HCT116 (cell line): ENCODE data around the gene PNLIP. TPM values are rescaled to one million over a fixed set of nuclear protein-coding genes. Genes with fewer than 3 reads are reported as not detected.

ENCODE experiments used
- ATAC-seq: fragments of 200-7000 bp; cut with Tn5 transposase; 2 replicates; pipeline ENCODE4 v1.9.1; 2020; ENCODE audit warnings: mild to moderate bottlenecking, moderate library complexity
- BruUV-seq: library from RNA; stranded (reverse); fragments of 400-500 nt; replicated peaks from 2 replicates; lab custom pipeline; 2021; lab: Mats Ljungman, UMichigan
- CTCF ChIA-PET: fragments of 300-600 bp; sonication (Branson Sonifier 250); formaldehyde crosslinking; loops from one replicate; lab custom pipeline; 2021; ENCODE audit warnings: antibody characterized with exemption; lab: Charles Lee
- POLR2A ChIA-PET: fragments of 300-600, 350-600 bp; sonication (Branson Sonifier 250); formaldehyde crosslinking; loops from one replicate; lab custom pipeline; 2021; ENCODE audit warnings: antibody characterized with exemption; lab: Charles Lee
- RAD21 ChIA-PET, 2 experiments: fragments of 300-600 bp; sonication (Branson Sonifier 250); formaldehyde crosslinking; loops; one replicate each; lab custom pipeline; 2023; ENCODE audit warnings: low total read pairs in 2 of 2; ENCODE audit not compliant: uncharacterized antibody in 2 of 2, unreplicated experiment in 2 of 2, low non-redundant PET in 1 of 2; lab: Charles Lee
- DNase-seq: peaks from one replicate; pipeline ENCODE4 v3.0.0-alpha.2; 2010; ENCODE audit warnings: low read depth, low spot score
- H2AFZ ChIP-seq: fragments of 200-600 bp; shearing (Covaris generic), sonication (generic); 2 replicates; pipeline ENCODE4 v1.6.1; 2017; ENCODE audit warnings: low read depth, mixed run types, mixed read lengths, antibody characterized with exemption, low read length; ENCODE audit not compliant: poor library complexity, severe bottlenecking
- H3K27ac ChIP-seq: 2 replicates; pipeline ENCODE4 v1.5.1; 2012; ENCODE audit warnings: low read depth, low read length
- H3K27me3 ChIP-seq: fragments of 200-600 bp; sonication (generic); 2 replicates; pipeline ENCODE4 v1.6.1; 2016; ENCODE audit warnings: mixed run types, low read length, mixed read lengths; ENCODE audit not compliant: insufficient read depth
- H3K36me3 ChIP-seq, 2 experiments: fragments of 200-500 bp in 1 of 2; fragments of 200-600 bp in 1 of 2; sonication (Bioruptor generic) in 1 of 2; sonication (generic) in 1 of 2; 2 replicates each; pipeline versions ENCODE4 v1.5.1 to v1.6.1; 2014 to 2016; ENCODE audit warnings: low read length in 2 of 2, inconsistent platforms in 1 of 2, mixed read lengths in 1 of 2, mixed run types in 1 of 2; ENCODE audit not compliant: insufficient read depth in 2 of 2, control insufficient read depth in 1 of 2
- H3K4me1 ChIP-seq, 2 experiments: fragments of 200-600 bp in 1 of 2; sonication (generic) in 1 of 2; 2 replicates each; pipeline versions ENCODE4 v1.5.1 to v1.6.1; 2012 to 2017; ENCODE audit warnings: low read length in 2 of 2, inconsistent platforms in 1 of 2, mild to moderate bottlenecking in 1 of 2, mixed read lengths in 1 of 2, mixed run types in 1 of 2, moderate library complexity in 1 of 2; ENCODE audit not compliant: insufficient read depth in 2 of 2, control insufficient read depth in 1 of 2
- H3K4me2 ChIP-seq: fragments of 200-600 bp; sonication (generic); 2 replicates; pipeline ENCODE4 v1.6.1; 2017; ENCODE audit warnings: mixed run types, low read length, mixed read lengths
- H3K4me3 ChIP-seq, 2 experiments: fragments of 200-600 bp in 1 of 2; sonication (generic) in 1 of 2; replicated peaks in 1 of 2; 2 replicates each; pipeline ENCODE4 v1.5.1; 2011 to 2016; ENCODE audit warnings: low read length in 2 of 2, control low read depth in 1 of 2, low read depth in 1 of 2, mild to moderate bottlenecking in 1 of 2, mixed read lengths in 1 of 2, mixed run types in 1 of 2
- H3K79me2 ChIP-seq: fragments of 200-600 bp; sonication (generic); 2 replicates; pipeline ENCODE4 v1.6.1; 2017; ENCODE audit warnings: mild to moderate bottlenecking, mixed run types, low read length, moderate library complexity, mixed read lengths; ENCODE audit not compliant: insufficient read depth
- H3K9ac ChIP-seq: fragments of 200-600 bp; sonication (generic); 2 replicates; pipeline ENCODE4 v1.6.1; 2016; ENCODE audit warnings: low read length, mixed read lengths
- H3K9me2 ChIP-seq: fragments of 200-600 bp; sonication (generic), shearing (Covaris generic); 2 replicates; pipeline ENCODE4 v1.6.1; 2017; ENCODE audit warnings: mixed run types, mild to moderate bottlenecking, moderate library complexity; ENCODE audit not compliant: insufficient read depth
- H3K9me3 ChIP-seq, 2 experiments: fragments of 200-500 bp in 1 of 2; fragments of 200-600 bp in 1 of 2; sonication (Bioruptor generic) in 1 of 2; sonication (generic) in 1 of 2; 2 replicates each; pipeline ENCODE4 v1.6.1; 2014 to 2017; ENCODE audit warnings: low read length in 2 of 2, mixed read lengths in 2 of 2, inconsistent platforms in 1 of 2, low read depth in 1 of 2, mild to moderate bottlenecking in 1 of 2, mixed run types in 1 of 2, moderate library complexity in 1 of 2; ENCODE audit not compliant: control insufficient read depth in 1 of 2, insufficient read depth in 1 of 2
- H4K20me1 ChIP-seq: fragments of 200-600 bp; sonication (generic), shearing (Covaris generic); 2 replicates; pipeline ENCODE4 v1.6.1; 2017; ENCODE audit warnings: mixed run types, mild to moderate bottlenecking, moderate library complexity; ENCODE audit not compliant: insufficient read depth
- CEBPB ChIP-seq: IDR thresholded peaks from 2 replicates; pipeline ENCODE4 v1.6.1; 2012; ENCODE audit warnings: low read depth
- ELF1 ChIP-seq: IDR thresholded peaks from 2 replicates; pipeline ENCODE4 v1.6.1; 2012; ENCODE audit warnings: low read depth, borderline replicate concordance
- EZH2 ChIP-seq: fragments of 200-600 bp; sonication (generic); IDR thresholded peaks from 2 replicates; pipeline ENCODE4 v1.6.1; 2017; ENCODE audit warnings: antibody characterized with exemption, mixed run types
- EZH2phosphoT487 ChIP-seq: fragments of 200-600 bp; IDR thresholded peaks from 2 replicates; pipeline ENCODE4 v1.6.1; 2018; ENCODE audit warnings: antibody characterized with exemption, borderline replicate concordance
- FOSL1 ChIP-seq: IDR thresholded peaks from 2 replicates; pipeline ENCODE4 v1.6.1; 2012; ENCODE audit warnings: low read depth
- POLR2A ChIP-seq: IDR thresholded peaks from 2 replicates; pipeline ENCODE4 v1.7.0; 2011; ENCODE audit warnings: borderline replicate concordance; ENCODE audit not compliant: insufficient read depth, insufficient read length; ENCODE audit errors: extremely low read depth
- RAD21 ChIP-seq: IDR thresholded peaks from 2 replicates; pipeline ENCODE4 v1.6.1; 2012; ENCODE audit warnings: low read depth, mild to moderate bottlenecking
- SIN3A ChIP-seq: IDR thresholded peaks from 2 replicates; pipeline ENCODE4 v1.6.1; 2012; ENCODE audit warnings: low read depth
- SP1 ChIP-seq: IDR thresholded peaks from 2 replicates; pipeline ENCODE4 v1.6.1; 2012; ENCODE audit warnings: low read depth
- SRF ChIP-seq: IDR thresholded peaks from 2 replicates; pipeline ENCODE4 v1.6.1; 2012; ENCODE audit warnings: low read depth
- TCF7L2 ChIP-seq: IDR thresholded peaks from 2 replicates; pipeline ENCODE4 v1.7.0; 2011; ENCODE audit warnings: borderline replicate concordance, inconsistent platforms; ENCODE audit not compliant: insufficient read depth, insufficient read length; ENCODE audit errors: extremely low read depth
- ZFX ChIP-seq: fragments of 450-650 bp; IDR thresholded peaks from 2 replicates; pipeline ENCODE4 v1.6.1; 2017
- ZNF274 ChIP-seq: fragments of 200-500 bp; sonication (Bioruptor generic); IDR thresholded peaks from 2 replicates; pipeline ENCODE4 v1.6.1; 2014; ENCODE audit warnings: mild to moderate bottlenecking, low read depth, low read length, inconsistent platforms
- intact Hi-C: fragments of 100-400 bp; cut with micrococcal nuclease; formaldehyde crosslinking; loops from 2 replicates; pipeline ENCODE4 v1.10.0; 2022
- total RNA-seq: library from RNA; stranded (reverse); gene quantifications from one replicate; pipeline ENCODE4 v1.2.1, GENCODE V29; 2021; ENCODE audit not compliant: unreplicated experiment
- TF ChIP-seq, protein P1 (sequence below): IDR thresholded peaks from 2 replicates; pipeline ENCODE4 v1.6.1; 2012
- TF ChIP-seq, protein P2 (sequence below), 3 experiments: fragments of 200-600 bp in 1 of 3; sonication (generic) in 1 of 3; IDR thresholded peaks in 2 of 3; conservative IDR thresholded peaks in 1 of 3; 2 replicates each; pipeline ENCODE4 v1.5.1; 2012 to 2017; ENCODE audit warnings: low read depth in 2 of 3, low read length in 2 of 3, antibody characterized with exemption in 1 of 3, borderline replicate concordance in 1 of 3, control low read depth in 1 of 3, mild to moderate bottlenecking in 1 of 3, mixed read lengths in 1 of 3, mixed run types in 1 of 3, moderate library complexity in 1 of 3; ENCODE audit not compliant: insufficient read depth in 1 of 3
- TF ChIP-seq, protein P3 (sequence below): IDR thresholded peaks from 2 replicates; pipeline ENCODE4 v1.6.1; 2012; ENCODE audit warnings: low read depth
- TF ChIP-seq, protein P4 (sequence below): IDR thresholded peaks from 2 replicates; pipeline ENCODE4 v1.6.1; 2011; ENCODE audit warnings: mild to moderate bottlenecking, low read length, moderate library complexity; ENCODE audit not compliant: insufficient replicate concordance; ENCODE audit errors: extremely low read depth

Gene PNLIP
- total RNA-seq, 1 experiment from 2014 or later: 1.3 TPM

DNA sequence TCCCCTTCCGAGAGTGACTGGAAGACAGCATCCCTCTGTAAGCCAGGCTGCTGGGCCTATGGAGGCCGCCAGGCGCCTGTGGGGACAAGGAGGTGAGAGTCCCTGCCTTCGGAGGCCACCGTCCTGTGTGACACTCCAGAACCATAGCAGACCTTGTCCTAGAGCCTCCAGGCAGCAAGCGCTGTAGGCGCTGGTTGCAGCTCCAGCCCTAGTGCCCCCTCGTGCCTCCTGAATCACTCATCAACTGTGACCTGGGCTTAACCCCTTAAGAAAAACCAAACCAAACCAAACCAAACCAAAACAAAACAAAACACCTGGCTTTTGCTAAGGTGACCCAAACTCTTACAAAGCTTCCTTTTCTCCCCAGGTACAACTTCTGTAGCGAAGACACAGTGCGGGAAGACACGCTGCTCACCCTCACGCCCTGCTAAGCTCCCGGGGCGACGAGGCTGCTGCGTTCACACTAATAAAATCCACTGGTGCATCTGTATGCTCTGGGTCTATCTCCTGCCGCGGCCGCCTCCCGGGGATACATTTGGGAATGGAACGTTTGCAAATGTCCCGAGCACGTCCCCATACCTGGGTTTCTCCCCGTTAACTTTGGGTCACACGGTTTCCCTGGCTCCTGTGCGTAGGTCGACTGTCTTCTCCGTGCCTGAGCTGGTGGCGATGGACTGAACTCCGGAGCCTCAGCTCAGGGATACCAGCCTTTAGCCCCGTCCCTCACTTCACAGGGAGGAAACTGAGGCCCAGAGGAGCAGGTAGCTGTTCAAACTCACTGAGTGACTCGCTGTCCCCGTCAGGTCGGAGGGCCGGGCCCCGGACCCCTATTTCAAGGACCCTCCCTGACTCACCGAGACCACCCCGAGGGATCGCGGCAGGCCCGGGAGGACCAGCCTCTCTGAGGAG lies 63.2 kb downstream of the PNLIP start:
- no peak for ATAC-seq
- no peaks in the 10 kb centered on the region; the same call in 1 of the 2 replicates for H4K20me1 ChIP-seq
- no peak overlapping the region for H3K9ac ChIP-seq
- RAD21 ChIA-PET: no interaction called here
- no peak overlapping the region for H3K4me3 ChIP-seq
- TF ChIP-seq ZNF274 (no peak), SP1 (no peak), TCF7L2 (no peak), SIN3A (no peak), ELF1 (no peak), ZFX (no peak), FOSL1 (no peak), POLR2A (no peak), SRF (no peak), EZH2 (no peak), RAD21 (no peak), EZH2phosphoT487 (no peak), CEBPB (no peak)
- TF ChIP-seq, protein P1, sequence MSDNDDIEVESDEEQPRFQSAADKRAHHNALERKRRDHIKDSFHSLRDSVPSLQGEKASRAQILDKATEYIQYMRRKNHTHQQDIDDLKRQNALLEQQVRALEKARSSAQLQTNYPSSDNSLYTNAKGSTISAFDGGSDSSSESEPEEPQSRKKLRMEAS: no peak
- TF ChIP-seq, protein P2, sequence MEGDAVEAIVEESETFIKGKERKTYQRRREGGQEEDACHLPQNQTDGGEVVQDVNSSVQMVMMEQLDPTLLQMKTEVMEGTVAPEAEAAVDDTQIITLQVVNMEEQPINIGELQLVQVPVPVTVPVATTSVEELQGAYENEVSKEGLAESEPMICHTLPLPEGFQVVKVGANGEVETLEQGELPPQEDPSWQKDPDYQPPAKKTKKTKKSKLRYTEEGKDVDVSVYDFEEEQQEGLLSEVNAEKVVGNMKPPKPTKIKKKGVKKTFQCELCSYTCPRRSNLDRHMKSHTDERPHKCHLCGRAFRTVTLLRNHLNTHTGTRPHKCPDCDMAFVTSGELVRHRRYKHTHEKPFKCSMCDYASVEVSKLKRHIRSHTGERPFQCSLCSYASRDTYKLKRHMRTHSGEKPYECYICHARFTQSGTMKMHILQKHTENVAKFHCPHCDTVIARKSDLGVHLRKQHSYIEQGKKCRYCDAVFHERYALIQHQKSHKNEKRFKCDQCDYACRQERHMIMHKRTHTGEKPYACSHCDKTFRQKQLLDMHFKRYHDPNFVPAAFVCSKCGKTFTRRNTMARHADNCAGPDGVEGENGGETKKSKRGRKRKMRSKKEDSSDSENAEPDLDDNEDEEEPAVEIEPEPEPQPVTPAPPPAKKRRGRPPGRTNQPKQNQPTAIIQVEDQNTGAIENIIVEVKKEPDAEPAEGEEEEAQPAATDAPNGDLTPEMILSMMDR (IDR thresholded peaks at IDR 0.05 in 2 of 3, conservative IDR thresholded peaks at IDR 0.05 in 1 of 3; ENCODE audit: borderline replicate concordance in 1 of 3, insufficient read depth in 1 of 3, low read depth in 2 of 3, low read length in 2 of 3): no peak
- TF ChIP-seq, protein P3, sequence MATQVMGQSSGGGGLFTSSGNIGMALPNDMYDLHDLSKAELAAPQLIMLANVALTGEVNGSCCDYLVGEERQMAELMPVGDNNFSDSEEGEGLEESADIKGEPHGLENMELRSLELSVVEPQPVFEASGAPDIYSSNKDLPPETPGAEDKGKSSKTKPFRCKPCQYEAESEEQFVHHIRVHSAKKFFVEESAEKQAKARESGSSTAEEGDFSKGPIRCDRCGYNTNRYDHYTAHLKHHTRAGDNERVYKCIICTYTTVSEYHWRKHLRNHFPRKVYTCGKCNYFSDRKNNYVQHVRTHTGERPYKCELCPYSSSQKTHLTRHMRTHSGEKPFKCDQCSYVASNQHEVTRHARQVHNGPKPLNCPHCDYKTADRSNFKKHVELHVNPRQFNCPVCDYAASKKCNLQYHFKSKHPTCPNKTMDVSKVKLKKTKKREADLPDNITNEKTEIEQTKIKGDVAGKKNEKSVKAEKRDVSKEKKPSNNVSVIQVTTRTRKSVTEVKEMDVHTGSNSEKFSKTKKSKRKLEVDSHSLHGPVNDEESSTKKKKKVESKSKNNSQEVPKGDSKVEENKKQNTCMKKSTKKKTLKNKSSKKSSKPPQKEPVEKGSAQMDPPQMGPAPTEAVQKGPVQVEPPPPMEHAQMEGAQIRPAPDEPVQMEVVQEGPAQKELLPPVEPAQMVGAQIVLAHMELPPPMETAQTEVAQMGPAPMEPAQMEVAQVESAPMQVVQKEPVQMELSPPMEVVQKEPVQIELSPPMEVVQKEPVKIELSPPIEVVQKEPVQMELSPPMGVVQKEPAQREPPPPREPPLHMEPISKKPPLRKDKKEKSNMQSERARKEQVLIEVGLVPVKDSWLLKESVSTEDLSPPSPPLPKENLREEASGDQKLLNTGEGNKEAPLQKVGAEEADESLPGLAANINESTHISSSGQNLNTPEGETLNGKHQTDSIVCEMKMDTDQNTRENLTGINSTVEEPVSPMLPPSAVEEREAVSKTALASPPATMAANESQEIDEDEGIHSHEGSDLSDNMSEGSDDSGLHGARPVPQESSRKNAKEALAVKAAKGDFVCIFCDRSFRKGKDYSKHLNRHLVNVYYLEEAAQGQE: no peak
- TF ChIP-seq, protein P4, sequence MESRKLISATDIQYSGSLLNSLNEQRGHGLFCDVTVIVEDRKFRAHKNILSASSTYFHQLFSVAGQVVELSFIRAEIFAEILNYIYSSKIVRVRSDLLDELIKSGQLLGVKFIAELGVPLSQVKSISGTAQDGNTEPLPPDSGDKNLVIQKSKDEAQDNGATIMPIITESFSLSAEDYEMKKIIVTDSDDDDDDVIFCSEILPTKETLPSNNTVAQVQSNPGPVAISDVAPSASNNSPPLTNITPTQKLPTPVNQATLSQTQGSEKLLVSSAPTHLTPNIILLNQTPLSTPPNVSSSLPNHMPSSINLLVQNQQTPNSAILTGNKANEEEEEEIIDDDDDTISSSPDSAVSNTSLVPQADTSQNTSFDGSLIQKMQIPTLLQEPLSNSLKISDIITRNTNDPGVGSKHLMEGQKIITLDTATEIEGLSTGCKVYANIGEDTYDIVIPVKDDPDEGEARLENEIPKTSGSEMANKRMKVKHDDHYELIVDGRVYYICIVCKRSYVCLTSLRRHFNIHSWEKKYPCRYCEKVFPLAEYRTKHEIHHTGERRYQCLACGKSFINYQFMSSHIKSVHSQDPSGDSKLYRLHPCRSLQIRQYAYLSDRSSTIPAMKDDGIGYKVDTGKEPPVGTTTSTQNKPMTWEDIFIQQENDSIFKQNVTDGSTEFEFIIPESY: no peak
- BruUV-seq: no TSS peak
- H3K9me3 ChIP-seq: no peaks in the 10 kb centered on the region
- POLR2A ChIA-PET: no interaction called here
- H3K79me2 ChIP-seq: no peaks in the 10 kb centered on the region
- no peak overlapping the region for H2AFZ ChIP-seq
- no peaks in the 10 kb centered on the region for H3K36me3 ChIP-seq
- H3K9me2 ChIP-seq: no peaks in the 10 kb centered on the region
- no peak for DNase-seq
- CTCF ChIA-PET: no interaction called here
- H3K4me2 ChIP-seq: no peak overlapping the region
- intact Hi-C loops: no loop called here
- H3K27ac ChIP-seq: no peak overlapping the region
- H3K4me1 ChIP-seq: no peaks in the 10 kb centered on the region
- 0 out of 2 replicates have a peak, but pooled peaks cover 7% of the 10 kb centered on the region for H3K27me3 ChIP-seq
